Nephron (organoid): ENCODE data around the gene DOCK1.

ENCODE experiments used
- H3K27ac Mint-ChIP-seq, 3 experiments: 2 replicates each; pipeline ENCODE4 v1.8.0; 2020; ENCODE audit warnings: mixed read lengths in 3 of 3, mild to moderate bottlenecking in 2 of 3, moderate library complexity in 1 of 3
- H3K27me3 Mint-ChIP-seq: 2 replicates; pipeline ENCODE4 v1.8.0; 2021; ENCODE audit warnings: low read depth, mild to moderate bottlenecking, moderate library complexity, mixed read lengths
- H3K36me3 Mint-ChIP-seq: 2 replicates; pipeline ENCODE4 v1.8.0; 2020; ENCODE audit warnings: low read depth, mixed read lengths
- H3K4me1 Mint-ChIP-seq: 2 replicates; pipeline ENCODE4 v1.8.0; 2020; ENCODE audit warnings: mixed read lengths
- H3K4me3 Mint-ChIP-seq, 3 experiments: 2 replicates each; pipeline ENCODE4 v1.8.0; 2020; ENCODE audit warnings: mild to moderate bottlenecking in 3 of 3, mixed read lengths in 3 of 3, moderate library complexity in 2 of 3
- H3K9me3 Mint-ChIP-seq: 2 replicates; pipeline ENCODE4 v1.8.0; 2020; ENCODE audit warnings: mixed read lengths
- TF ChIP-seq, protein P1 (sequence below), 3 experiments: fragments of 200-600 bp; sonication (generic); IDR thresholded peaks; one replicate each; pipeline ENCODE4 v1.5.0; 2021; ENCODE audit warnings: antibody characterized with exemption in 3 of 3; ENCODE audit not compliant: unreplicated experiment in 3 of 3

Gene DOCK1

DNA sequence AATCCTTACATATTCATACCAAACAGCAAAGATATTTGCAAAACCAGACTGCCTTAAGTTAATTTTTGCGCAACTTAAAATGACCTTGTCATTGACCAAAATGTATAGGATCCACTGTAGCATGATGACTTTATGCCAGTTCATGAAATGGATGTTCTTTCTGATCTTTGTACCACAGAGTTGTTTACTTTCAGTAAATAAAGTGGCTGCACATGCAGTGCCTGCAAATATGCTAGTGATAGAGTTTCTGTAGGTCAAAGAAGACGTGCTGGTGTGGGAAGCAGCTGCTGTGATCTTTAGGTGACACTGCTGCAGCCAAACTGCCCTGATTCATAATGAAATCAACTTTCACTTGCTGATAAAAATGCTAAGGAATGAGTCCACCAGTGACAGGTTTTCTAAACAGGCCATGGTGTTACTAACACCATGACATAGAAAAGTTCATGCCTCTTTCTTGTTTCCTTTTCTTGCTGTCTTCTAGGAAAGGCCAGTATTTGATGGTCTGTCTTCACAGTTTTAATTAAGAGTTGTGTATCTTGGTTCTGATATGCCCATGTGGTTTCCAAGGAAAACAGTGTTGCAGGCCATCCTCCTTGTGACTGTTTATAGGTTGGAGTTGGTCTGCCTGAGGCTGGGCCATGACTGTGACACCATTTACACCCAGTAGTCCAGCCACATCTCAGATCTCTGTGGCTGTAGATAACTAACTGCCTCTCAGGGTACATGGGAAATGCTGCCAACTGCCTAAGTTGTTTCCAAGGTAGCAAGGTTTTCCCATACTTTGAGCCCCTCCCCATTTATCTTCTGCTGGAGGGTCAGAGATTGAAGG, 228.7 kb downstream of the DOCK1 start:
- TF ChIP-seq, protein P1, sequence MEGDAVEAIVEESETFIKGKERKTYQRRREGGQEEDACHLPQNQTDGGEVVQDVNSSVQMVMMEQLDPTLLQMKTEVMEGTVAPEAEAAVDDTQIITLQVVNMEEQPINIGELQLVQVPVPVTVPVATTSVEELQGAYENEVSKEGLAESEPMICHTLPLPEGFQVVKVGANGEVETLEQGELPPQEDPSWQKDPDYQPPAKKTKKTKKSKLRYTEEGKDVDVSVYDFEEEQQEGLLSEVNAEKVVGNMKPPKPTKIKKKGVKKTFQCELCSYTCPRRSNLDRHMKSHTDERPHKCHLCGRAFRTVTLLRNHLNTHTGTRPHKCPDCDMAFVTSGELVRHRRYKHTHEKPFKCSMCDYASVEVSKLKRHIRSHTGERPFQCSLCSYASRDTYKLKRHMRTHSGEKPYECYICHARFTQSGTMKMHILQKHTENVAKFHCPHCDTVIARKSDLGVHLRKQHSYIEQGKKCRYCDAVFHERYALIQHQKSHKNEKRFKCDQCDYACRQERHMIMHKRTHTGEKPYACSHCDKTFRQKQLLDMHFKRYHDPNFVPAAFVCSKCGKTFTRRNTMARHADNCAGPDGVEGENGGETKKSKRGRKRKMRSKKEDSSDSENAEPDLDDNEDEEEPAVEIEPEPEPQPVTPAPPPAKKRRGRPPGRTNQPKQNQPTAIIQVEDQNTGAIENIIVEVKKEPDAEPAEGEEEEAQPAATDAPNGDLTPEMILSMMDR (IDR thresholded peaks at IDR 0.05; ENCODE audit: unreplicated experiment in 3 of 3) = no peak
- Mint-ChIP-seq H3K27ac (no peak overlapping the region), H3K36me3 (peaks cover 35% of the 10 kb centered on the region), H3K4me3 (no peak overlapping the region), H3K9me3 (no peaks in the 10 kb centered on the region), H3K27me3 (no peaks in the 10 kb centered on the region), H3K4me1 (no peaks in the 10 kb centered on the region)

DNA sequence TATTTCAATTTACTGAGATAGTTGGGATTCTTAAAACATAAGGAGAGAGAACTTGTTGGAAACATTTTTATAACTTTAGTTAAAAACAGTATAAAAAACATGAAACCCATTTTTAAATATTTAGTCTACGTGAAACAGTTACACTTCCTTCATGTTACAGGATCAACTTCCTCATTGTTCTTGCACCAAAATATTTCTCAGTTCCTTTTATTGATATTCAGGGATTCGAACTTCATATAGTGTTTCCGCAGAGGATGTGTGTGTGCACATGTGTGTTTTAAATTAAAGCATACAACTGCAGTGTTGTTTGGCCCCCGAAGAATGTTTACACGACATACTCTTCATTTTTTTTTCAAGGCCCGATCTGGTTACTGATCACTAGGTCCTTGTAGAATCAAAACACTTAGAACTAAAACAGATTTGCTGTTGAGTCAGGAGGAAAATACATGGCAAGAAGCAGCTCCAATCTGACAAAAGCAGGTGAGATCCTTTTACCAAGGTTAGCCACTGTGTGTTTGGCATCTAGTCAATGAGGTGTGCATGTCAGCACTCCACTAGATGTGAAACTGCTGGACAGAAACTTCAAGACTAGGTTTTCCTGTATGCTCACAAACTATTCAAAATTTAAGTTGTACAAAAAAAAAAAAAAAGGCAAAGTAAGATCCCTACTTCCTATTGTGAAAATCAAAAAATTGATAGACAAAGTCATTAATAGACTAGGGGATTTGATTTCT, 230.8 kb downstream of the DOCK1 start:
- Mint-ChIP-seq H3K4me3 (no peak overlapping the region), H3K27me3 (no peaks in the 10 kb centered on the region), H3K27ac (no peak overlapping the region), H3K9me3 (no peaks in the 10 kb centered on the region), H3K4me1 (no peaks in the 10 kb centered on the region), H3K36me3 (peaks cover 26% of the 10 kb centered on the region)
- TF ChIP-seq, protein P1 (IDR thresholded peaks at IDR 0.05; ENCODE audit: unreplicated experiment in 3 of 3) = no peak

DNA sequence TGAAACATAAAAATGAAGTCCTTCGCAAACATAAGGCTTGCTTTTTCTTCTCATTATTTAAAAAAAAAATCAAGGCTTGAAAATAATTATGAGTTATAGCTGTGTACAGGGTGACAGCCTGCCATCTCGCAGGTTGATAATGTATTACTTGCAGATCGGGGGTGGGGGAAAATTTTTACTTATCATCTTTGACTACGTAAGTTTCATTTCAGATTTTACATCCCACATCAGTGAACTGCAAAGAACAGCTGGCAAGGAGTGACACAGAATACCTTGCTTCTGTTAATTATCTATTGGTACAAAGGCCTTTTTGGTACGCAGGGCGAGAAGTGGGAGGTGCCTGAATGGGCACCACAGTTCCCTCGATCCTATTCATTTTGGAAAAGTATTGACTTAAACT, 232.2 kb downstream of the DOCK1 start:
- Mint-ChIP-seq H3K27ac (no peak overlapping the region), H3K4me1 (no peaks in the 10 kb centered on the region), H3K9me3 (no peaks in the 10 kb centered on the region), H3K4me3 (no peak overlapping the region), H3K27me3 (no peaks in the 10 kb centered on the region), H3K36me3 (peaks cover 28% of the 10 kb centered on the region)
- TF ChIP-seq, protein P1 (IDR thresholded peaks at IDR 0.05; ENCODE audit: unreplicated experiment in 3 of 3) = no peak

DNA sequence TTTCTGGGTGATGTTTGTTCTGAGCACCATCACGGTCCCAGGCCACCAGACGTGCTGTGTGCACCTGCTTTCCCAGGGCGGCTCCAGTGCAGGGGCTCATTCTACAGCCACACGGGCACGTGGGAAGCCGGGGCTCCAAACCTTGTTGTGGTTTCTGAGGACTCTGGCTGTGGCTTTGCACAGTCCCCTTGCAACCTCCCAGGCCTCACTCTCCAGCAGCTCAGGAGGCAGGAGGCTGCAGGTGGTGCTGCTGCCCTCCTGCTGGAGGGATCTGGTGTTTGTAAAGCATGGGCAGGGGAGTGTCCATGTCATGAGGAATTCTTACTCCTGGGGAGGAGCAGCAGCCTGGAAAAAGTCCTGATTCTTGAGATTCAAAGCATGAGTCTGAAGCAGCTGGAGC, 236.9 kb downstream of the DOCK1 start:
- no peak overlapping the region for H3K4me3 Mint-ChIP-seq
- peaks cover 27% of the 10 kb centered on the region for H3K36me3 Mint-ChIP-seq
- no peaks in the 10 kb centered on the region for H3K4me1 Mint-ChIP-seq
- H3K9me3 Mint-ChIP-seq = no peaks in the 10 kb centered on the region
- TF ChIP-seq, protein P1 (IDR thresholded peaks at IDR 0.05; ENCODE audit: unreplicated experiment in 3 of 3) = no peak
- no peaks in the 10 kb centered on the region for H3K27me3 Mint-ChIP-seq
- no peak overlapping the region for H3K27ac Mint-ChIP-seq

DNA sequence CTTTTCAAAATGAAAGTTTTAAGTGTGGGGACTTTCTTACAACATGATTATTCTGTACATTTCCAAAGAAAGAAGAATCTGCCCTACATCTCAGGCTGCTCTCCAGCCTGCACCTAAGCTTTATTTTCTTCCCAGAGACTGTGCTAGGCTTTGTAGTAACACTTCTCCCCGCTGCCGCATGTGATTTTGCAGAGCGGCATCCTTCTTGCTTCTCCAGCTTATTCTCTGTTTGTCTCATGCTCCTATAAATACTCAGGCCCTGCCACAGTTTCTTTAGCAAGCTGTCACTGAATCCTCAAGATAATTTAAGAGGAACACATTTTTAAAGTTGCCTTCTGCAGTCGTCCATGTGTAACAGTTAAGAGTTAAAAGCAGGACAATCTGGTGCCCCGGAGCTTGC, 237.6 kb downstream of the DOCK1 start:
- Mint-ChIP-seq H3K27ac (no peak overlapping the region), H3K4me3 (no peak overlapping the region), H3K4me1 (no peaks in the 10 kb centered on the region), H3K27me3 (no peaks in the 10 kb centered on the region), H3K9me3 (no peaks in the 10 kb centered on the region), H3K36me3 (peaks cover 23% of the 10 kb centered on the region)
- TF ChIP-seq, protein P1 (IDR thresholded peaks at IDR 0.05; ENCODE audit: unreplicated experiment in 3 of 3) = no peak
